Umbilical cord (tissue), 2 donors: Measurements from ENCODE around the gene RAB30. TPM values are rescaled to one million over a fixed set of nuclear protein-coding genes. Genes with fewer than 3 reads are reported as not detected.
A peak's percentile ranks its signal among the peaks of the same experiment; 100 is the strongest.
"Not testable (repeated sequence)": the region's sequence is repeated elsewhere in the genome, so short reads cannot be mapped to it uniquely, and the experiment has no call there.

Source experiments
- DNase-seq: peaks from one replicate; pipeline ENCODE4 v3.0.0-alpha.2; 2015; ENCODE audit warnings: low spot score
- total RNA-seq: library from RNA; depleted of rRNA; stranded (reverse); fragments of >200 nt; gene quantifications from one replicate; pipeline ENCODE4 v1.2.3, GENCODE V29; 2014; ENCODE audit warnings: low replicate concordance; ENCODE audit not compliant: insufficient read depth

The RAB30 gene
- total RNA-seq, 1 donor from 2014 or later = 12.3 TPM

DNA sequence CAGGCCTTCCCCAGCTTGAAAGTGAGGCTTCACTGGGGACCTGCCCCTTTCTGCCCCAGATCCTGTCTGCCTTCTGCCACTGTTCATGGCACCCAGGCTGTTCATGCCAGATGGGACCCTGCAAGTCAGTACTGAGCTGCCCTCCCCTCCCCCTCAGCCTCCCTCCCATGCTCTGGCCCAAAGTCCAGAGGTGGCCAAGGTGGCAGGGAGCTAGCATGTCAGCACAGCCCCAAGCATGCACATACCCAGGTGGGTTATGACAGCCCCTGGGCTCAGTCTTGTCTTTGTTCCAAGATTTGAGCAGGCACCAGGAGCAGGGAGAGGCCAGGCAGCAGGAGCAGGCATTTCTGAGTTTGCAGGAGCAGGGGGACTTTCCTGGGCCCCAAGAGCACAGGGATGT, 126.0 kb downstream of the RAB30 start:
- DNase-seq = no peak

DNA sequence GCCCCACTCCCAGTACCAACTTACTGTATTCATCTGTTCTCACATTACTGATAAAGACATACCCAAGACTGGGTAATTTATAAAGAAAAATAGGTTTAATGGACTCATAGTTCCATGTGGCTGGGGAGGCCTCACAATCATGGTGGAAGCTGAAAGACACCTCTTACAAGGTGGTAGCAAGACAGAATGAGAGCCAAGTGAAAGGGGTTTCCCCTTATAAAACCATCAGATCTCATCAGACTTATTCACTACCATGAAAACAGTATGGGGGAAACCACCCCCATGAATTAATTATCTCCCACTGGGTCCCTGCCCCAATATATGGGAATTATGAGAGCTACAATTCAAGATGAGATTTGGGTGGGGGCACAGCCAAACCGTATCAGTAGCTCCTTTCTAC, 126.7 kb downstream of the RAB30 start:
- not testable (repeated sequence) for DNase-seq

- no peak for DNase-seq
Observed at GRCh38 chr11:82944198-82944597, 127.5 kb downstream of the RAB30 start.

DNA sequence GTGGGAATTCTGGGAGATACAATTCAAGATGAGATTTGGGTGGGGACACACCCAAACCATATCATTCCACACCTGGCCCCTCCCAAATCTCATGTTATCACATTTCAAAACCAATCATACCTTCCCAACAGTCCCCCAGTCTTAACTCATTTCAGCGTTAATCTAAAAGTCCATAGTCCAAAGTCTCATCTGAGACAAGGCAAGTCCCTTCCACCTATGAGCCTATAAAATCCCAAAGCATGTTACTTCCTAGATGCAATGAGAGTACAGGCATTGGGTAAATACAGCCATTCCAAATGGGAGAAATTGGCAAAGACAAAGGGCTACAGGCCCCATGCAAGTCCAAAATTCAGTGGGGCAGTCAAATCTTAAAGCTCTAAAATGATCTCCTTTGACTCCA, 128.3 kb downstream of the RAB30 start:
- DNase-seq = not testable (repeated sequence)

- DNase-seq = no peak
Observed at GRCh38 chr11:82942376-82942775, 129.3 kb downstream of the RAB30 start.

DNA sequence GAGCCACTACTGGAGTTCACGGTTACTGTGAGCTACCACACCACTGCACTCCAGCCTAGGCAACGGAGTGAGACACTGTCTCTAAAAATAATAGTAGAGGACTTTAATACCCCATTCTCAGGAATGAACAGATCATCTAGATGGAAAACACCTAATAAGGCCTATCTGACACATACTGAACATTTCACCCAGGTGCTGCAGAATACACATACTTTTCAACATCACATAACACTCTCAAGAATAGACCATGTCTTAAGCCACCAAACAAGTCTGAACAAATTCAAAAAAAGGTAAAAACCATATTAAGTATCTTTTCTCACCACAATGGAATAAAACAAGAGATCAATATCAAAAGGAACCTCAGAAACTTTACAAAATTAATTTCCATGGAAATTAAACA, 132.2 kb downstream of the RAB30 start:
- DNase-seq = no peak

GRCh38 chr11:82937554-82937953, 134.1 kb downstream of the RAB30 start:
- no peak for DNase-seq

DNA sequence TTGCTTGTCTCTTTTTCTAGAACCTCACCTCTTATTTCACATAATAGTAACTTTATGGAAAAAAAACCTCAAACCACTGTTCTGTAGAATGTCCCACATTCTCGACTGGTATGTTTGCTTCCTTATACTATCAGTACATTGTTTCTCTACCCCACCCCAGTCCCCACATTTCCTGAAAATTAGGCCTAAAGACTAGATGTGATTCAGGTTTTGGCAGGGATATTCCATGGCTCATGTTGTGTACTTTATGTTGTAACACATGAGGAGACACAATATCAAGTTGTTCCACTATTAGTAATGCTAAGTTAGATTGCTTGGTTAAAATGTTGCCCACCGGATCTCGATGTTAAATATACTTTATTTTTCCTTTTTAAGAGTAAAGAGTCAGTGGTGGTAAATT, 135.4 kb downstream of the RAB30 start:
- DNase-seq = no peak

- DNase-seq = no peak
Observed at GRCh38 chr11:82932564-82932963, 139.1 kb downstream of the RAB30 start.

DNA sequence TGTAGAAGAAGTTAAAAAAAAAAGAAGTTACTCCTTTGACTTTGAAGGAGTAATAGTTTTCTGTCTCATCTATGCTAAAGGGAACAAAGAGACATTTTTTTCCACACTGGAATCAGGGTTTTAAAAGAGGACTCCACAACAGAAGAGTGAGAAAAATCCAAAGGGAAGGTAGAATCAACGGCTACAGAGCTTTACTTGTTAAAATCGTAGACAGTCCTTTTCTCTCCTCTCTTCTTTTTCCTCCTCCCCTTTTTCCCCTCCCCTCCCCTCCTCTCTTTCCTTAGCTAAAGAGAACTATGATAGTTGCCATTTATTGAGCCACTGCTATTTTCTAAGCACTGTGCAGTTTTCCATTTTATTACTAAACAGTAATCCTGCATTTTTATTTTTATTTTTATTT, 141.0 kb downstream of the RAB30 start:
- no peak for DNase-seq

- no peak for DNase-seq
Observed at GRCh38 chr11:82930229-82930628, 141.5 kb downstream of the RAB30 start.

- no peak for DNase-seq
Observed at GRCh38 chr11:82929121-82929520, 142.6 kb downstream of the RAB30 start.

GRCh38 chr11:82927264-82927880, 144.3 kb downstream of the RAB30 start:
- DNase-seq = peak; percentile 41

- DNase-seq = no peak
Observed at GRCh38 chr11:82924522-82925224, 147.0 kb downstream of the RAB30 start.

Other genes starting within 250 kb of the RAB30 start
- 52.2 TPM for gene PRCP, start 171.5 kb downstream of the RAB30 start, total RNA-seq
- gene DDIAS, start 170.2 kb downstream of the RAB30 start, total RNA-seq = 6.3 TPM
- gene PCF11, start 85.2 kb upstream of the RAB30 start, total RNA-seq = 58.7 TPM
- gene ANKRD42, start 121.8 kb upstream of the RAB30 start, total RNA-seq = 25.8 TPM
- gene CCDC90B, start 214.5 kb upstream of the RAB30 start, total RNA-seq = 47.7 TPM